Measurements from ENCODE around the gene PRICKLE3.

Gene PRICKLE3

DNA sequence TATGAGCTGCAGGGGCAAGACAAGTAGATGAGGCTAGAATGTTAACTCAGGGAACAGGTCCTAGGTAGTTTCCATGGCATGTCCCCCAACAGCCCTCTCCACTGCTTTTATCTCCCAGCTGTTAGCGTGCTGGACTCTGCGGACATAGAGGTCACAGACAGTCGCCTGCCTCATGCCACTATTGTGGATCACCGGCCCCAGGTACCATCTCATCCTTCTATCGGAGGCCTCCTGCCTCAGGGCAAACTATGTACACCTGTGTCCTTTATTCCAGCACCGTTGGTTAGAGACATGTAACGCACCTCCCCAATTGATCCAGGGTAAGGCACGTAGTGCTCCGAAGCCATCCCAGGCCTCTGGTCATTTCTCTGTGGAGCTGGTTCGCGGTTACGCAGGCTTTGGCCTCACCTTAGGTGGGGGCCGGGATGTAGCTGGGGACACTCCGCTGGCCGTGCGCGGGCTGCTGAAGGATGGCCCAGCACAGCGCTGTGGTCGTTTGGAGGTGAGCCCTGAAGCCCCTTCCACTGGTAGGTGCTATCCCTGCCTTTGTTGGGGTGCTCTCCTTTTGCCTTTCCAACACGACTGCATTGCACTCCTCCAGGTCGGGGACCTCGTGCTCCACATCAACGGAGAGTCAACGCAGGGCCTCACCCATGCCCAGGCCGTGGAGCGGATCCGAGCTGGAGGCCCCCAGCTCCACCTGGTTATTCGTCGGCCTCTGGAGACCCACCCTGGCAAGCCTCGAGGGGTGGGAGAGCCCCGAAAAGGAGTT lies 21.4 kb downstream of the PRICKLE3 start:
- Histone ChIP-seq H3K27ac (no peak overlapping the region), H3K4me3 (no peak overlapping the region), H3K9me3 (ENCODE audit: low read depth, low read length) (no peaks in the 10 kb centered on the region), H3K36me3 (ENCODE audit: insufficient read depth, low read length) (no peaks in the 10 kb centered on the region), H3K9ac (ENCODE audit: insufficient read length) (no peak overlapping the region)
- no peak for DNase-seq (ENCODE audit: low read depth, low spot score)
- no peak for TF ChIP-seq EZH2 (IDR thresholded peaks at IDR 0.05)
- TF ChIP-seq FOXP2 (optimal IDR thresholded peaks at IDR 0.05; ENCODE audit: control extremely low read depth, extremely low read length, insufficient read depth): no peak
- TF ChIP-seq POLR2AphosphoS5 (IDR thresholded peaks at IDR 0.05; ENCODE audit: borderline replicate concordance, low read depth, low read length): no peak

DNA sequence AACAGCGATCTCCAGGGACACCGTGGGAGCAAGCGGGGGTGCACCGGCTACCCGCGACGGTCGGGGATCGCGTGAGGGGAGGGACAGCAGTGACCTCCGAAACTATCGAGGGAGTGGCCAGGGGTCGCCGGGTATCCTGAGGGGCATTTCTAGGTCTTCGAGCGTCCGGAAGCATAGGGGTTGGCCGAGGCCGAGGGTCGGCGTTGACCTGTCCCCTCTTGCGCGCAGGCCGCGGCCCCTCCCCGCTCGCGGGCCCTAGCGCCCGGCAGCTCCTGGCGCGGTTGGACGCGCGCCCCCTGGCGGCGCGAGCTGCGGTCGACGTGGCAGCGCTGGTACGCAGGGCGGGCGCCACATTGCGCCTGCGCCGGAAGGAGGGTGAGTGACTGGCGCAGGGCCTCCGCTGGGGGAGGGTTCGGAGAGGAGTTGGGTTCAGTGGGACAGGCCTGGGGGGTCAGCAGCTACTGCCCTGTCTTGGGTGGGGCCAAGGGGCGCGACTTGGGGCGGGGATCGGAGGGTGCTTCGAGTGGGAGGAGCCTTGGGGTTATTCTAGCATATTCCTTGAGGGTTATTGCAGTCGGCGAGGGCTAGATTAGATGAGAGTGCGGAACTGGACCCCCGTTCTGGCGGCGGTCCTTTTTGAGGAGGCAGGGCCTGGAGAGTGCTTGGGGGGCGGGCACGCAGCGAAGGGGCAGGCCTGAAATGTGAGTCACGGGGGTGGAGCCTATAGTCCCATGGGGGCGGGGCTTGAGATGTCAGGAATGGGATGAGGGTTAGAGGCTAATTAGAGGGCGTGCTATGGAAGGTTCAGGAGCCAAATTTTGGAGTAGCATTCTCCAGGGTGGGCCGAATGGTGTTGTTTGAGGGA lies 22.4 kb downstream of the PRICKLE3 start:
- no peak for TF ChIP-seq FOXP2 (optimal IDR thresholded peaks at IDR 0.05; ENCODE audit: control extremely low read depth, extremely low read length, insufficient read depth)
- TF ChIP-seq POLR2AphosphoS5 (IDR thresholded peaks at IDR 0.05; ENCODE audit: borderline replicate concordance, low read depth, low read length): peak; percentile 52; the same call in 1 of the 2 replicates
- H3K36me3 ChIP-seq (ENCODE audit: insufficient read depth, low read length): no peaks in the 10 kb centered on the region
- no peak for DNase-seq (ENCODE audit: low read depth, low spot score)
- H3K9ac ChIP-seq (ENCODE audit: insufficient read length): peak overlapping the region; percentile 76
- H3K9me3 ChIP-seq (ENCODE audit: low read depth, low read length): no peaks in the 10 kb centered on the region
- H3K4me3 ChIP-seq: peak overlapping the region; percentile 77
- H3K27ac ChIP-seq: peak overlapping the region; percentile 91

DNA sequence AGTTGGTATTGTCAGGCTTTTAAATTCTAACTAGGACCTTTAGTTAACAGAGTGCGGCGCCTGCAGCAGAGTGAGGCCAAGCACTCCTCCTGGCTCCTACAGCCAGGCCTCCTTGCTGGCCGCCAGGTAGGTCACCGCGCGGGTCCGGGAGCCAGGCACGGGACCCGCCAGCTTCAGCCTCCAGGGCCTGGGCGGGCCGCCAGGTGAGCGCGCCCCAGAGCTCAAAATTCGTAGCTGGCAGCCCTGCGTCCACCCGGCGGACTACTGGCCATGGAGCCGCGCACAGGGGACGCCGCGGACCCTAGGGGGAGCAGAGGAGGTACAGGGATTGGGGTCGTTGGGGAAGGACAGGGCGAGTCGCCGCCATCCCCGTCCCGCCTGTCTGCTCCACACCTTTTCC lies 23.6 kb downstream of the PRICKLE3 start, which contains the start of gene MAGIX:
Gene MAGIX (plus strand): TSS at position 139 of the 400 bp plus-strand sequence. CDS start 132 bp downstream, at position 271.
- H3K9me3 ChIP-seq (ENCODE audit: low read depth, low read length): no peaks in the 10 kb centered on the region
- peak within 1 kb of the TSS; percentile 77 for H3K4me3 ChIP-seq
- no peak for DNase-seq (ENCODE audit: low read depth, low spot score)
- peak within 1 kb of the TSS; percentile 55 for H3K9ac ChIP-seq (ENCODE audit: insufficient read length)
- H3K27ac ChIP-seq: no peak within 1 kb of the TSS
- H3K36me3 ChIP-seq (ENCODE audit: insufficient read depth, low read length): no peaks in the 10 kb centered on the region
- TF ChIP-seq POLR2AphosphoS5 (IDR thresholded peaks at IDR 0.05; ENCODE audit: borderline replicate concordance, low read depth, low read length): no peak
- TF ChIP-seq EZH2 (IDR thresholded peaks at IDR 0.05): no peak
- no peak for TF ChIP-seq FOXP2 (optimal IDR thresholded peaks at IDR 0.05; ENCODE audit: control extremely low read depth, extremely low read length, insufficient read depth)

GRCh38 chrX:49161632-49162031 lies 24.5 kb downstream of the PRICKLE3 start:
- TF ChIP-seq FOXP2 (optimal IDR thresholded peaks at IDR 0.05; ENCODE audit: control extremely low read depth, extremely low read length, insufficient read depth) (no peak), EZH2 (IDR thresholded peaks at IDR 0.05) (no peak), POLR2AphosphoS5 (IDR thresholded peaks at IDR 0.05; ENCODE audit: borderline replicate concordance, low read depth, low read length) (no peak)
- H3K4me3 ChIP-seq: no peak overlapping the region
- H3K9me3 ChIP-seq (ENCODE audit: low read depth, low read length): no peaks in the 10 kb centered on the region
- no peak for DNase-seq (ENCODE audit: low read depth, low spot score)
- no peaks in the 10 kb centered on the region for H3K36me3 ChIP-seq (ENCODE audit: insufficient read depth, low read length)
- H3K9ac ChIP-seq (ENCODE audit: insufficient read length): no peak overlapping the region
- H3K27ac ChIP-seq: no peak overlapping the region

DNA sequence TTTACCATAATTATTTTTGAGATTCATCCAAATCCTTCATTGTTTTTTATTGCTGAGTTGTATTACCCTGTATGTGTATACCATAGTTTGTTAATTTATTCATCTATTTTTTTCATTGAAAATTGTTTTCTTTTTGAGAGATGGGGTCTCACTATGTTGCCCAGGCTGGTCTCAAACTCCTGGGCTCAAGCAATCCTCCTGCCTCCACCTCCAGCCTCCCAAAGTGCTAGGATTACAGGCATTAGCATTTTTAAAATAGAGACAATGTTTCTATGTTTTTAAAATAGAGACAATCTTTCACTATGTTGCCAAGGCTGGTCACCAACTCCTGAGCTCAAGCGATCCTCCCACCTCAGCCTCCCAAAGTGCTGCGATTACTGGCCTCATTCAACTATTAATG lies 25.3 kb downstream of the PRICKLE3 start:
- no peak for DNase-seq (ENCODE audit: low read depth, low spot score)
- Histone ChIP-seq H3K9me3 (ENCODE audit: low read depth, low read length) (no peaks in the 10 kb centered on the region), H3K27ac (no peak overlapping the region), H3K36me3 (ENCODE audit: insufficient read depth, low read length) (no peaks in the 10 kb centered on the region), H3K9ac (ENCODE audit: insufficient read length) (no peak overlapping the region), H3K4me3 (no peak overlapping the region)
- TF ChIP-seq POLR2AphosphoS5 (IDR thresholded peaks at IDR 0.05; ENCODE audit: borderline replicate concordance, low read depth, low read length) (no peak), EZH2 (IDR thresholded peaks at IDR 0.05) (no peak), FOXP2 (optimal IDR thresholded peaks at IDR 0.05; ENCODE audit: control extremely low read depth, extremely low read length, insufficient read depth) (no peak)

- DNase-seq (ENCODE audit: low read depth, low spot score): no peak
- Histone ChIP-seq H3K4me3 (no peak overlapping the region), H3K27ac (no peak overlapping the region), H3K9me3 (ENCODE audit: low read depth, low read length) (no peaks in the 10 kb centered on the region), H3K9ac (ENCODE audit: insufficient read length) (no peak overlapping the region), H3K36me3 (ENCODE audit: insufficient read depth, low read length) (no peaks in the 10 kb centered on the region)
- no peak for TF ChIP-seq POLR2AphosphoS5 (IDR thresholded peaks at IDR 0.05; ENCODE audit: borderline replicate concordance, low read depth, low read length)
- no peak for TF ChIP-seq EZH2 (IDR thresholded peaks at IDR 0.05)
- no peak for TF ChIP-seq FOXP2 (optimal IDR thresholded peaks at IDR 0.05; ENCODE audit: control extremely low read depth, extremely low read length, insufficient read depth)
Measured at GRCh38 chrX:49157194-49157593, 29.0 kb downstream of the PRICKLE3 start.

GRCh38 chrX:49155900-49156837 lies 30.0 kb downstream of the PRICKLE3 start:
- no peak for TF ChIP-seq FOXP2 (optimal IDR thresholded peaks at IDR 0.05; ENCODE audit: control extremely low read depth, extremely low read length, insufficient read depth)
- no peak for TF ChIP-seq EZH2 (IDR thresholded peaks at IDR 0.05)
- TF ChIP-seq POLR2AphosphoS5 (IDR thresholded peaks at IDR 0.05; ENCODE audit: borderline replicate concordance, low read depth, low read length): no peak
- H3K9me3 ChIP-seq (ENCODE audit: low read depth, low read length): no peaks in the 10 kb centered on the region
- H3K4me3 ChIP-seq: peak overlapping the region; percentile 67
- H3K36me3 ChIP-seq (ENCODE audit: insufficient read depth, low read length): no peaks in the 10 kb centered on the region
- H3K9ac ChIP-seq (ENCODE audit: insufficient read length): peak overlapping the region; percentile 53
- peak overlapping the region; percentile 74 for H3K27ac ChIP-seq
- no peak for DNase-seq (ENCODE audit: low read depth, low spot score)

Measured in SK-N-MC (cell line).